Peyer's patch (tissue), 4 donors: ENCODE measurements around the gene ABCD4.

Experiments
- POLR2A ChIP-seq, 2 donors: fragments of 450-650 bp; IDR thresholded peaks; one replicate each; pipeline ENCODE4 v1.5.1; 2017; ENCODE audit warnings: antibody characterized with exemption in 2 of 2, mild to moderate bottlenecking in 2 of 2, moderate library complexity in 2 of 2
- TF ChIP-seq, protein P1 (sequence below), 6 experiments: fragments of 450-650 bp in 4 of 6; fragments of 200-600 bp in 2 of 6; sonication (generic) in 1 of 6; IDR thresholded peaks; one replicate each; pipeline ENCODE4 v1.5.1; 2017 to 2019; ENCODE audit warnings: antibody characterized with exemption in 6 of 6, mild to moderate bottlenecking in 3 of 6, moderate library complexity in 1 of 6

DNA sequence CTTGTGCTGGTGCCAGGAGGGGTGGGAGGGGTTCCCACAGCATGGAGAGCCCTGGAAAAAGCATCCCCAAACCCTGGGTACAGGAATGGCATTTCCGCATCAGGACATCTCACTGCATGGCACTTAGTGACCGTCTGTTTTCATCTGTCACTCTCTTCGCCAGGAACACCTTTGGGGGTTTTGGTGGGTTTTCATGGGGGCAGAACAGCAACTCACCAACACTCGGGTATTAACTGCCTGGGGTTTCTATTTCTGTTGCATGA, 60.0 kb downstream of the ABCD4 start:
- TF ChIP-seq, protein P1, sequence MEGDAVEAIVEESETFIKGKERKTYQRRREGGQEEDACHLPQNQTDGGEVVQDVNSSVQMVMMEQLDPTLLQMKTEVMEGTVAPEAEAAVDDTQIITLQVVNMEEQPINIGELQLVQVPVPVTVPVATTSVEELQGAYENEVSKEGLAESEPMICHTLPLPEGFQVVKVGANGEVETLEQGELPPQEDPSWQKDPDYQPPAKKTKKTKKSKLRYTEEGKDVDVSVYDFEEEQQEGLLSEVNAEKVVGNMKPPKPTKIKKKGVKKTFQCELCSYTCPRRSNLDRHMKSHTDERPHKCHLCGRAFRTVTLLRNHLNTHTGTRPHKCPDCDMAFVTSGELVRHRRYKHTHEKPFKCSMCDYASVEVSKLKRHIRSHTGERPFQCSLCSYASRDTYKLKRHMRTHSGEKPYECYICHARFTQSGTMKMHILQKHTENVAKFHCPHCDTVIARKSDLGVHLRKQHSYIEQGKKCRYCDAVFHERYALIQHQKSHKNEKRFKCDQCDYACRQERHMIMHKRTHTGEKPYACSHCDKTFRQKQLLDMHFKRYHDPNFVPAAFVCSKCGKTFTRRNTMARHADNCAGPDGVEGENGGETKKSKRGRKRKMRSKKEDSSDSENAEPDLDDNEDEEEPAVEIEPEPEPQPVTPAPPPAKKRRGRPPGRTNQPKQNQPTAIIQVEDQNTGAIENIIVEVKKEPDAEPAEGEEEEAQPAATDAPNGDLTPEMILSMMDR (IDR thresholded peaks at IDR 0.05): no peak
- TF ChIP-seq POLR2A (IDR thresholded peaks at IDR 0.05): no peak
